Stomach smooth muscle (tissue), 2 donors: Measurements from ENCODE around the gene PRKCH.

ENCODE experiments used
- H3K27ac ChIP-seq: one replicate; pipeline ENCODE4 v1.7.0; 2013; ENCODE audit warnings: mild to moderate bottlenecking, low read length, inconsistent platforms
- H3K27me3 ChIP-seq, 2 donors: one replicate each; pipeline ENCODE4 v1.7.0; 2013; ENCODE audit warnings: low read length in 2 of 2; ENCODE audit not compliant: insufficient read depth in 2 of 2, control insufficient read depth in 1 of 2
- H3K36me3 ChIP-seq, 2 donors: one replicate each; pipeline ENCODE4 v1.7.0; 2013; ENCODE audit warnings: low read length in 2 of 2; ENCODE audit not compliant: control insufficient read depth in 2 of 2, insufficient read depth in 2 of 2
- H3K4me1 ChIP-seq: one replicate; pipeline ENCODE4 v1.7.0; 2013; ENCODE audit warnings: low read length; ENCODE audit not compliant: control insufficient read depth, insufficient read depth
- H3K4me3 ChIP-seq, 2 donors: one replicate each; pipeline ENCODE4 v1.7.0; 2013; ENCODE audit warnings: low read length in 2 of 2
- H3K9ac ChIP-seq, 2 donors: one replicate each; pipeline ENCODE4 v1.7.0; 2013; ENCODE audit warnings: low read length in 2 of 2, mild to moderate bottlenecking in 1 of 2
- H3K9me3 ChIP-seq, 2 donors: one replicate each; pipeline ENCODE4 v1.7.0; 2013; ENCODE audit warnings: low read length in 2 of 2; ENCODE audit not compliant: control insufficient read depth in 2 of 2
- donor health status: healthy.
- donor health status: Pancreatic carcinoma.

Gene PRKCH

GRCh38 chr14:61478971-61479473 is 157.6 kb downstream of the PRKCH start:
- Histone ChIP-seq H3K36me3 (no peaks in the 10 kb centered on the region), H3K27ac (no peak overlapping the region), H3K4me3 (no peak overlapping the region), H3K9me3 (no peaks in the 10 kb centered on the region), H3K9ac (no peak overlapping the region), H3K27me3 (no peaks in the 10 kb centered on the region), H3K4me1 (peaks cover 9% of the 10 kb centered on the region)

GRCh38 chr14:61479746-61480502 is 158.5 kb downstream of the PRKCH start:
- H3K4me1 ChIP-seq, result peaks cover 9% of the 10 kb centered on the region
- H3K27ac ChIP-seq, result no peak overlapping the region
- no peak overlapping the region for H3K9ac ChIP-seq
- H3K9me3 ChIP-seq, result no peaks in the 10 kb centered on the region
- H3K36me3 ChIP-seq, result no peaks in the 10 kb centered on the region
- H3K27me3 ChIP-seq, result no peaks in the 10 kb centered on the region
- no peak overlapping the region for H3K4me3 ChIP-seq

DNA sequence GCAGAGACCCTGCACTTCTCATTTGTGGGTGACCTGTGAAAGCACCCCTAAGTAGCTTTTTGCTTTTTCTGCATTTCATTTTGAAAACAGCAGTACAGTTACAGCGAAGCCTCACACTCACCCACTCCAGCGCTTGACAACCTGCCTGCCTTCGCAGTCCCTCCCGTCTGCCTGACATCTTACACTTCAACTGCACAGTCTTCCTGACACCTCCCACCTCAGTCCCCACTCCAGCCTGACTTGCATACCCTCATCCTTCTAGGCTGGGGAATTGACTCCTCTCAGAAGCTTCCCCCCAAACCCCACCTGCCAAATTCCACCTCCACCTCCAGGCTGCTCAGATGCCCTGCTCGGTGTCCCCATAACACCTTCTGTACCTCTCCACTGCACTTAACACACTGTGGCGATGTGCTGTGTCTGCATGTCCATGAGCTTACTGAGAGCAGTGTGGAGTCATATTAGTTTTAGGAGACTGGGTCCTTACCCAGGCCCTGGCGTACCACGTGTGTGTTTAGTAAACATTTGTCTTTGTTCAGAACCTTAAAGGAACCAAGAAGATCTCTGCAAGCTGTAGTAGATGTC is 159.4 kb downstream of the PRKCH start:
- no peak overlapping the region for H3K9ac ChIP-seq
- no peak overlapping the region for H3K27ac ChIP-seq
- no peaks in the 10 kb centered on the region for H3K9me3 ChIP-seq
- H3K4me3 ChIP-seq, result no peak overlapping the region
- no peaks in the 10 kb centered on the region for H3K36me3 ChIP-seq
- H3K27me3 ChIP-seq, result no peaks in the 10 kb centered on the region
- peaks cover 9% of the 10 kb centered on the region for H3K4me1 ChIP-seq

- H3K27me3 ChIP-seq, result no peaks in the 10 kb centered on the region
- H3K4me3 ChIP-seq, result no peak overlapping the region
- no peak overlapping the region for H3K9ac ChIP-seq
- no peaks in the 10 kb centered on the region for H3K36me3 ChIP-seq
- H3K4me1 ChIP-seq, result peaks cover 4% of the 10 kb centered on the region
- H3K27ac ChIP-seq, result no peak overlapping the region
- no peaks in the 10 kb centered on the region for H3K9me3 ChIP-seq
Measured at GRCh38 chr14:61481701-61482100, 160.3 kb downstream of the PRKCH start.

DNA sequence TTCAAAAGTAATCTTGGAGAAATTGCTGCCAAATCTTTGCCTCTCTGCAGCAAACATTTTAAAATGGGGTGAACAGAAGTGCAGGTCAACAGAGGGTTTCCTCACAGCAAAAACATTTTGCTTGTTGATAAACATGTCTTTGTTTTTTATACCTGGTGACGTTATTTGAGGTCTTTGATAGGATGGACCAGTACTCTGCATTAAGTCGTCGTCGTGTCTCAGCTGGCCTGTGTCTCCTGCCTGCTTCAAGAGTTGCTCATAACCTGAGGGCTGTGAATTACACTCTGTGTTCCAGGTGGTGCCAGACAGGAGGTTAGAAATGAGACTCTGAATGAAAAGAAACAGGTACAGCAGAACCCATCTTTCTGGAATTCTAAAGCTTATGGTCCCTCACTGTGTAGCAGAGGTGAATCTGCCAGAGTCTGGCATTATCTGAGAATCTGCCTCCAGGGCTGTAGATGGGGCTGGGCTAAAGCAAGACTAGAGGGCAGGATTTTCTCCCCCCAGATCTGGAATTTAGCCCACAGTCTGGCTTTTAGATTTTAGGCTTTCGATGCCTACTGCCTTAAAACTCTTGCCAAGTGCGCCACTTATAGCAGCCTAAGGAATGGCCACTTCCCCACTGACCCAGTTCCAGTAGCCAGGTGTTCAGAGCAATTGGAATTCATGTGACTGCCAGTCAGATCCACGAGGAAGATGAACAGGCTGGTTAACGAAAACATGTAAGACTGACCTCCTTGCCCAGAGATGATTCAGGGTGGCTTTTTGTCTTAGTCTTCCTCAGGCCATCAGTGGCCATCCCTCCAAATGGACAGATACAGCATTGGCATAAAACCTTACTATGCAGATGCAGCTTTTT is 161.2 kb downstream of the PRKCH start:
- peaks cover 4% of the 10 kb centered on the region for H3K4me1 ChIP-seq
- no peak overlapping the region for H3K9ac ChIP-seq
- H3K4me3 ChIP-seq, result no peak overlapping the region
- no peak overlapping the region for H3K27ac ChIP-seq
- no peaks in the 10 kb centered on the region for H3K27me3 ChIP-seq
- no peaks in the 10 kb centered on the region for H3K9me3 ChIP-seq
- no peaks in the 10 kb centered on the region for H3K36me3 ChIP-seq

- Histone ChIP-seq H3K9ac (no peak overlapping the region), H3K4me3 (no peak overlapping the region), H3K27ac (no peak overlapping the region), H3K4me1 (no peaks in the 10 kb centered on the region), H3K36me3 (no peaks in the 10 kb centered on the region), H3K27me3 (no peaks in the 10 kb centered on the region), H3K9me3 (no peaks in the 10 kb centered on the region)
Measured at GRCh38 chr14:61483476-61483875, 162.1 kb downstream of the PRKCH start.

DNA sequence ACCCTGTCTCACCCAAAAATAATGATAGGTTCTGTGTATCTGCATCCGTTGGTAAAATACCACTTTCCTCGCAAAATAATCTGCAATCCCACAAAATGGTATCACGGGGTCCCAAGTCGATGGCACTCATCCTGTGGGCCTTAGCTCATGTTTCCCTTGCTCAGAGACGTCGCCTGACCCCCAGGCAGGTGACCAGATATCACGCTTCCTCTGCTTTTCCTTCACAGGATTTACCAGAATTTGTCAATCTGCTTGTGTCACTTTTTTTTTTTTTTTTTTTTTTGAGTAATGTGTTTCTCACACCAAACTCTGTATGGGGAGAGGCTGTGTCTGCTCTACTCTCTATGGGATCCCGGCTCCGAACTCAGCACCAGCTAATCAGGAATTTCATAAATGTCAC is 162.7 kb downstream of the PRKCH start:
- Histone ChIP-seq H3K27ac (no peak overlapping the region), H3K36me3 (no peaks in the 10 kb centered on the region), H3K4me1 (no peaks in the 10 kb centered on the region), H3K27me3 (no peaks in the 10 kb centered on the region), H3K4me3 (no peak overlapping the region), H3K9me3 (no peaks in the 10 kb centered on the region), H3K9ac (no peak overlapping the region)

GRCh38 chr14:61484826-61485584 is 163.6 kb downstream of the PRKCH start:
- no peak overlapping the region for H3K27ac ChIP-seq
- H3K27me3 ChIP-seq, result no peaks in the 10 kb centered on the region
- H3K4me1 ChIP-seq, result no peaks in the 10 kb centered on the region
- no peaks in the 10 kb centered on the region for H3K36me3 ChIP-seq
- no peak overlapping the region for H3K9ac ChIP-seq
- H3K4me3 ChIP-seq, result no peak overlapping the region
- H3K9me3 ChIP-seq, result no peaks in the 10 kb centered on the region

DNA sequence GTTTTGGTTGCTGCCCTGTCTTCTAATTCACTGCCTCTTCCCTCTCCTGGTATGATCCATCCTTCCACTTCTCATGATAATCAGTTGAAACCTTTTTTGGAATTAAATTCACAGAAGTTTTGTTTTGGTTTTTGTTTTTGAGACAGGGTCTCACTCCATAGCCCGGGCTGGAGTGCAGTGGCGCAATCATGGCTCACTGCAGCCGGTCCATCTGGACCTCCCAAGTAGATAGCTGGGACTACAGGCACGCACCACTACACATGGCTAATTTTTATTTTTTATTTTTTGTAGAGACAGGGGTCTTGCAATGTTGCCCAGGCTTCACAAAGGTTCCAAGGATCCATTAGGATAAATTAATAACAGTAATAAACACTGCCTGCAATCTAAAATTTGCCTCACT is 164.3 kb downstream of the PRKCH start:
- Histone ChIP-seq H3K36me3 (no peaks in the 10 kb centered on the region), H3K9me3 (no peaks in the 10 kb centered on the region), H3K4me3 (no peak overlapping the region), H3K27ac (no peak overlapping the region), H3K4me1 (no peaks in the 10 kb centered on the region), H3K27me3 (no peaks in the 10 kb centered on the region), H3K9ac (no peak overlapping the region)

DNA sequence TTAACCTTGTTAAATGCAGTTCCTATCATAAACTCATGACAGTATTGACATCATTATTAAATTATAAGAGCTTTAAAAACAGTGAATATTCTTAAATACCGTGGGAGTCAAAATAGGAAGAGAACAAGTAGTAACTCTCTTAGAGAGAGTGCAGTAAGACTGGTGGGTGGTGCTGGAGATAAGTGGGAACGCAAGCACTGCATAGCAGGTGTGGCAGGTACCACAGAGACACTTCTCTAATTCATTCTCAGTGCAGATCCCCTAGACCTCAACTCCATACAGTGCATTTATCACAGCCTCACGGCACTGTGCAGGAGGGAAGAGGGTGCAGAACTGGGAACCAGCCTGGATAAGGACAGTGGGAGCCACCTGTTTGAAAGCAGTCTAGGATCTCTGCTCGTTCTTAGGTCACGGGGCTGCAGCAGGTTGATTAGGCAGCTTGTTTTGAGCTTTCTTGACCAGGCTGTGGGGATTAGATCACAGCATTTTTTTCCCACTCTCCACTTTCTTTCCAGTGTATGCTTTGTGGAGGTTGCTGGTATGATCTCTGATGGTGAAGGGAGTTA is 165.6 kb downstream of the PRKCH start:
- Histone ChIP-seq H3K27ac (no peak overlapping the region), H3K9ac (no peak overlapping the region), H3K36me3 (no peaks in the 10 kb centered on the region), H3K4me3 (no peak overlapping the region), H3K4me1 (no peaks in the 10 kb centered on the region), H3K9me3 (no peaks in the 10 kb centered on the region), H3K27me3 (no peaks in the 10 kb centered on the region)
